ENCODE data around the gene WDR27. TPM values are rescaled to one million over a fixed set of nuclear protein-coding genes. Genes with fewer than 3 reads are reported as not detected.

The WDR27 gene
- total RNA-seq = 10 to 100 TPM; 20.1 to 80.7 (median 40.3) TPM

GRCh38 chr6:169701954-169702839 lies at the start of gene WDR27, which contains the start of gene C6orf120:
TSS of gene WDR27 (minus strand) at chr6:169702029. CDS start at chr6:169689005, 13,024 bp downstream.
TSS of gene C6orf120 (plus strand) at chr6:169702126. CDS start at chr6:169702460, 334 bp downstream.
- Histone ChIP-seq H3K9me3 (no peaks in the 10 kb centered on the region), H3K27ac (peak within 1 kb of the TSS; percentile 93 to 97 (median 94)), H3K4me1 (peaks cover 37 to 47% (median 41%) of the 10 kb centered on the region in 4 donors), H3K4me3 (peak within 1 kb of the TSS; percentile 74 to 99 (median 94)), H3K36me3 (peaks cover 0 to 4% (median 0%) of the 10 kb centered on the region in 4 donors), H3K27me3 (no peaks in the 10 kb centered on the region)
- ATAC-seq (ENCODE audit: low FRiP score in 2 of 2) (peak; percentile 97 to 98), DNase-seq (peak; percentile 97 to 99)
- peak; percentile 95 to 98 for TF ChIP-seq POLR2AphosphoS5 (IDR thresholded peaks at IDR 0.05)
- peak in 1 of 4 donors; percentile 56 for TF ChIP-seq EP300 (IDR thresholded peaks at IDR 0.05)
- TF ChIP-seq, protein P1, sequence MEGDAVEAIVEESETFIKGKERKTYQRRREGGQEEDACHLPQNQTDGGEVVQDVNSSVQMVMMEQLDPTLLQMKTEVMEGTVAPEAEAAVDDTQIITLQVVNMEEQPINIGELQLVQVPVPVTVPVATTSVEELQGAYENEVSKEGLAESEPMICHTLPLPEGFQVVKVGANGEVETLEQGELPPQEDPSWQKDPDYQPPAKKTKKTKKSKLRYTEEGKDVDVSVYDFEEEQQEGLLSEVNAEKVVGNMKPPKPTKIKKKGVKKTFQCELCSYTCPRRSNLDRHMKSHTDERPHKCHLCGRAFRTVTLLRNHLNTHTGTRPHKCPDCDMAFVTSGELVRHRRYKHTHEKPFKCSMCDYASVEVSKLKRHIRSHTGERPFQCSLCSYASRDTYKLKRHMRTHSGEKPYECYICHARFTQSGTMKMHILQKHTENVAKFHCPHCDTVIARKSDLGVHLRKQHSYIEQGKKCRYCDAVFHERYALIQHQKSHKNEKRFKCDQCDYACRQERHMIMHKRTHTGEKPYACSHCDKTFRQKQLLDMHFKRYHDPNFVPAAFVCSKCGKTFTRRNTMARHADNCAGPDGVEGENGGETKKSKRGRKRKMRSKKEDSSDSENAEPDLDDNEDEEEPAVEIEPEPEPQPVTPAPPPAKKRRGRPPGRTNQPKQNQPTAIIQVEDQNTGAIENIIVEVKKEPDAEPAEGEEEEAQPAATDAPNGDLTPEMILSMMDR (IDR thresholded peaks at IDR 0.05) = peak in 4 of 6 experiments; percentile 8 to 44 (median 26)
- peak in 3 of 4 donors; percentile 81 to 97 (median 92) for TF ChIP-seq POLR2A (IDR thresholded peaks at IDR 0.05)
- WGBS, 2 donors = 3% methylated on average over 26 of the region's 92 CpGs; no CpG with 5 or more reads in 1 of the 2 donors

- Histone ChIP-seq H3K4me3 (no peak overlapping the region), H3K4me1 (peaks cover 9 to 13% (median 11%) of the 10 kb centered on the region in 4 donors), H3K9me3 (peaks cover 0 to 2% (median 0%) of the 10 kb centered on the region in 4 donors), H3K27ac (no peak overlapping the region), H3K27me3 (no peaks in the 10 kb centered on the region), H3K36me3 (no peaks in the 10 kb centered on the region)
- no peak for TF ChIP-seq POLR2A (IDR thresholded peaks at IDR 0.05)
- TF ChIP-seq, protein P1 (IDR thresholded peaks at IDR 0.05) = no peak
- TF ChIP-seq POLR2AphosphoS5 (IDR thresholded peaks at IDR 0.05) = no peak
- no peak for TF ChIP-seq EP300 (IDR thresholded peaks at IDR 0.05)
- WGBS, 2 donors = 93 to 95% methylated on average over 1 of the region's 1 CpG
- DNase-seq = no peak
- ATAC-seq (ENCODE audit: low FRiP score in 2 of 2) = no peak
Measured at GRCh38 chr6:169746556-169746955, 44.7 kb upstream of the WDR27 start.

DNA sequence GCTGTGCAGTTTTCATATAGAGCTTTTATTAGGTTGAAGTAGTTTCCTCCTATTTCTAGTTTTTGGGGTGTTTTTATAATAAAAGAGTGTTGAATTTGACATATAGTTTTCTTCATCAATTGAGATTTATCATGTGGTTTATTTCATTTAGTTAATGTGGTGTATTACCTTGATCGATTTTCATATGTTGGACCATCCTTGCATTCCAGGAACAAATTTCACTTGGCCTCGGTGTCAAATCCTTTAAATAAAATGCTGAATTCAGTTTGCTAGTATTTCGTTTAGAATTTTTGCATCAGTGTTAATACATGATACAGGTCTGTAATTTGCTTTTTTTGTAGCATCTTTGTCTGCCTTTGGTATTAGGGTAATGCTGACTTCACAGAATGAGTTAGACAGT lies 43.6 kb upstream of the WDR27 start:
- no peaks in the 10 kb centered on the region for H3K36me3 ChIP-seq
- peaks cover 4 to 10% (median 6%) of the 10 kb centered on the region in 4 donors for H3K4me1 ChIP-seq
- DNase-seq (no peak), ATAC-seq (ENCODE audit: low FRiP score in 2 of 2) (no peak)
- no peak overlapping the region for H3K27ac ChIP-seq
- 88 to 92% methylated on average over 3 of the region's 3 CpGs for WGBS, 2 donors
- H3K9me3 ChIP-seq = peaks cover 0 to 2% (median 0%) of the 10 kb centered on the region in 4 donors
- no peaks in the 10 kb centered on the region for H3K27me3 ChIP-seq
- no peak overlapping the region for H3K4me3 ChIP-seq
- TF ChIP-seq POLR2A (IDR thresholded peaks at IDR 0.05) = no peak
- TF ChIP-seq, protein P1 (IDR thresholded peaks at IDR 0.05) = no peak
- no peak for TF ChIP-seq POLR2AphosphoS5 (IDR thresholded peaks at IDR 0.05)
- TF ChIP-seq EP300 (IDR thresholded peaks at IDR 0.05) = no peak

- H3K4me1 ChIP-seq = no peaks in the 10 kb centered on the region
- TF ChIP-seq, protein P1 (IDR thresholded peaks at IDR 0.05) = no peak
- TF ChIP-seq EP300 (IDR thresholded peaks at IDR 0.05) (no peak), POLR2A (IDR thresholded peaks at IDR 0.05) (no peak), POLR2AphosphoS5 (IDR thresholded peaks at IDR 0.05) (no peak)
- ATAC-seq (ENCODE audit: low FRiP score in 2 of 2) = no peak
- peaks cover 0 to 2% (median 0%) of the 10 kb centered on the region in 4 donors for H3K9me3 ChIP-seq
- DNase-seq = no peak
- H3K27ac ChIP-seq = no peak overlapping the region
- no peaks in the 10 kb centered on the region for H3K27me3 ChIP-seq
- no peak overlapping the region for H3K4me3 ChIP-seq
- H3K36me3 ChIP-seq = no peaks in the 10 kb centered on the region
Measured at GRCh38 chr6:169741344-169741743, 39.5 kb upstream of the WDR27 start.
